RWPE1 (cell line): Measurements from ENCODE around the gene IGLL5.

Source experiments
- CTCF ChIA-PET: fragments of 350-600 bp; sonication (Branson Sonifier 250); formaldehyde crosslinking; extraction: SDS; loops from one replicate; lab custom pipeline; 2021; lab: Yijun Ruan, JAX
- POLR2A ChIA-PET: fragments of 400-600 bp; formaldehyde crosslinking; extraction: SDS; loops from one replicate; lab custom pipeline; 2020; ENCODE audit warnings: antibody characterized with exemption; ENCODE audit not compliant: low non-redundant PET; lab: Yijun Ruan, JAX
- DNase-seq: peaks from one replicate; pipeline ENCODE4 v3.0.0; 2012; ENCODE audit warnings: low spot score
- H3K27ac ChIP-seq: fragments of 450-650 bp; 2 replicates; pipeline ENCODE4 v1.5.1; 2017
- TF ChIP-seq, protein P1 (sequence below): fragments of 450-650 bp; conservative IDR thresholded peaks from 2 replicates; pipeline ENCODE4 v1.5.1; 2017; ENCODE audit warnings: low read depth, mild to moderate bottlenecking

Gene IGLL5

DNA sequence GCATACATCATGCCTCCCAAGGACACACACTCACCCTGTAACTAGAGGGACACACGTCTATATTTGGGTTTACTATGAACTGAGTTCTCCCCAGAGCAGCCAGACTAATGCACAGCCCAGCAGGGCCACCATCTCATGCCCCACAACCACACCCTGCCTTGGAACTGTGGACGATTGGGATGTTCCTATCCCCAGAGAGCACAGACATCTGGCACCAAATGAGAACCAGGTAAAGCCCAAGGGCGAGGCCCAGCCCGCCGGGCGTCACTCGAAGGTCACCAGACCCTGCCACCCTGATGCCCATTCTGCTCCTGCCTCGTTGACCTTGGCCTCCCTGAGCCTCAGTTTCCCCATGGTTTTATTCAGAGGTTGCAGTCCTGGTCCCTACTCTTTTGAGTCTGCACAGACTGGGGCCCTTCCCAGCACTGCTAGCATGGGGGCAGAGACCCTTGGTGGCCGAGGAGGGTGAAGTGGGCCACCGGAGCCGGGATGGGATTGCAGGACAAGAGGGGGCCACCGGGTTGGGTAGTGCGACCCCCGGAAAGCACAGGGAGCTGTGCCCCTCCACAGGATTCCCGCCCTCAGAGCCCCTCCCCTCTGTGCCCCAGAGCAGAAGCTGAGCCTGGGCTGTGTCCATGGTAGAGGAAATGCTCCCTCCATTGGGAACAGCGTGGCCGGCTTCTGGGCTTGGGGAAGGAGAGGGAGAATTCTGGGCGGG, 56.8 kb downstream of the IGLL5 start:
- ChIA-PET POLR2A (no interaction called here), CTCF (no interaction called here)
- DNase-seq = no peak
- TF ChIP-seq, protein P1, sequence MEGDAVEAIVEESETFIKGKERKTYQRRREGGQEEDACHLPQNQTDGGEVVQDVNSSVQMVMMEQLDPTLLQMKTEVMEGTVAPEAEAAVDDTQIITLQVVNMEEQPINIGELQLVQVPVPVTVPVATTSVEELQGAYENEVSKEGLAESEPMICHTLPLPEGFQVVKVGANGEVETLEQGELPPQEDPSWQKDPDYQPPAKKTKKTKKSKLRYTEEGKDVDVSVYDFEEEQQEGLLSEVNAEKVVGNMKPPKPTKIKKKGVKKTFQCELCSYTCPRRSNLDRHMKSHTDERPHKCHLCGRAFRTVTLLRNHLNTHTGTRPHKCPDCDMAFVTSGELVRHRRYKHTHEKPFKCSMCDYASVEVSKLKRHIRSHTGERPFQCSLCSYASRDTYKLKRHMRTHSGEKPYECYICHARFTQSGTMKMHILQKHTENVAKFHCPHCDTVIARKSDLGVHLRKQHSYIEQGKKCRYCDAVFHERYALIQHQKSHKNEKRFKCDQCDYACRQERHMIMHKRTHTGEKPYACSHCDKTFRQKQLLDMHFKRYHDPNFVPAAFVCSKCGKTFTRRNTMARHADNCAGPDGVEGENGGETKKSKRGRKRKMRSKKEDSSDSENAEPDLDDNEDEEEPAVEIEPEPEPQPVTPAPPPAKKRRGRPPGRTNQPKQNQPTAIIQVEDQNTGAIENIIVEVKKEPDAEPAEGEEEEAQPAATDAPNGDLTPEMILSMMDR = no peak
- no peak overlapping the region for H3K27ac ChIP-seq

GRCh38 chr22:22945195-22945594, 57.6 kb downstream of the IGLL5 start:
- TF ChIP-seq, protein P1 = no peak
- CTCF ChIA-PET = no interaction called here
- no peak for DNase-seq
- no peak overlapping the region for H3K27ac ChIP-seq
- POLR2A ChIA-PET = no interaction called here
